Activated T-cell treated with anti-CD3 and anti-CD28 coated beads for 1 hour (primary cell): ENCODE measurements around the gene CCNL1.
"Not testable (repeated sequence)": the region's sequence is repeated elsewhere in the genome, so short reads cannot be mapped to it uniquely, and the experiment has no call there.

Experiments used
- DNase-seq: peaks from one replicate; pipeline ENCODE4 v3.0.0-alpha.2; 2020; ENCODE audit warnings: low read depth

CCNL1 gene

DNA sequence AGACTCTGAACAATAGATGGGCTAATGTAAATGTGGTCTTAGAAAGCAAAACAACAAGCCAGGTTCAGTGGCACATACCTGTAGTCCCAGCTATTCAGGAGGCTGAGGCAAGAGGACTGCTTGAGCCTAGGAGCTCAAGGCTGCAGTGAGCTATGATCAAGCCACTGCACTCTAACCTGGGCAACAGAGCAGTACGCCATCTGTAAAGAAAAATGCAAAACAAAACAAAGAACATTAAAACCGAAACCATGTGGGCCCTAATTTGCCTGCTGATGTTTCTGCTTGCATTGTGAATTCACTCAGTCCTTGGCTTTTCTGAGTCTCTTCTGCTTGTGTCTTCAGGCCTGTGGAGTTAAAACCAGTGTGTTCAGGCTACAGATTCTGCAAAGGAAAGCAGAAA, 56.7 kb downstream of the CCNL1 start:
- no peak for DNase-seq

DNA sequence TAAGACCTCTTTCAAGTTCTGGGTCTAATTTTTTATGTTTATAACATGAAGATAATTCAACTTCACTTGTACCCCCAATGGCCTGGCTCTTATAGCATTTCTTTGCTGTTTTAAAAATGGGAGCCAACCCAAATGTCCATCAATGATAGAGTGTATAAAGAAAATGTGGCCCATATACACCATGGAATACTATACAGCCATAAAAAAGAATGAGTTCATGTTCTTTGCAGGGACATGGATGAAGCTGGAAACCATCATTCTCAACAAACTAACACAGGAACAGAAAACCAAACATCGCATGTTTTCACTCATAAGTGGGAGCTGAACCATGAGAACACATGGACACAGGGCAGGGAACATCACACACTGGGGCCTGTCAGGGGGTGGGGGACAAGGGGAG, 57.4 kb downstream of the CCNL1 start:
- DNase-seq = not testable (repeated sequence)

DNA sequence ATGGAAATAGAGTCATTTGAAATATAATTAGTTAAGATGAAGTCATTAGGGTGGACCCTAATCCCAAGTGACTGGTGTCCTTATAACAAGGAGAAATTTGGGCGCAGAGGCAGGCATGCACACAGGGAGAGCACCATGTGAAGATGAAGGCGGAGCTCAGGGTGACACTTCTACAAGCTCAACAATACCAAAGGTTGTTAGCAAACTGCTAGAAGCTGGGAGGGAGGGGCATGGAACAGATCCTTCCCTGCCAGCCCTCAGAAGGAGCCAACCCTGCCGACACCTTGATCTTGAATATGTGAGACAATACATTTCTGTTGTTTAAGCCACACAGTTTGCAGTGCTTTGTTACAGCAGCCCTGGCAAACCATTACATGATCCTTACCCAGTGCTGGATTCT, 57.8 kb downstream of the CCNL1 start:
- no peak for DNase-seq

DNA sequence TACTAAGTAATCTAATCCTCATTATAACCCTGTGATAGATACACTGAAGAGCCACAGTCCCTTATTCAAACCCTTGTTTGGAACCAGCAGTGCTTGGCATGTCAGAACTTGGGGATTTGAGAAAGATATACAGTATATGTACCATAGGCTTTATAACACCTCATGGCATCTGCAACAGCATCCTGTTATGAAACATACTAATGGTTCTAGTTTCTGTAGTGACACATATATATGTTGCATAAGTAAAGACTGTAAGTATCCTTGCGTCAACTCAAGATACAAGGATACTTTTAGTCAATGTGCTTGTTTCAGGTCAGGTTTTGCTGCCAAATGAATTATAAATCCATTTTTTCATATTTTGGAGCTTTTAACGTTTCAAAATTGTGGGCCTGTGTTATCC, 58.5 kb downstream of the CCNL1 start:
- DNase-seq = no peak

DNA sequence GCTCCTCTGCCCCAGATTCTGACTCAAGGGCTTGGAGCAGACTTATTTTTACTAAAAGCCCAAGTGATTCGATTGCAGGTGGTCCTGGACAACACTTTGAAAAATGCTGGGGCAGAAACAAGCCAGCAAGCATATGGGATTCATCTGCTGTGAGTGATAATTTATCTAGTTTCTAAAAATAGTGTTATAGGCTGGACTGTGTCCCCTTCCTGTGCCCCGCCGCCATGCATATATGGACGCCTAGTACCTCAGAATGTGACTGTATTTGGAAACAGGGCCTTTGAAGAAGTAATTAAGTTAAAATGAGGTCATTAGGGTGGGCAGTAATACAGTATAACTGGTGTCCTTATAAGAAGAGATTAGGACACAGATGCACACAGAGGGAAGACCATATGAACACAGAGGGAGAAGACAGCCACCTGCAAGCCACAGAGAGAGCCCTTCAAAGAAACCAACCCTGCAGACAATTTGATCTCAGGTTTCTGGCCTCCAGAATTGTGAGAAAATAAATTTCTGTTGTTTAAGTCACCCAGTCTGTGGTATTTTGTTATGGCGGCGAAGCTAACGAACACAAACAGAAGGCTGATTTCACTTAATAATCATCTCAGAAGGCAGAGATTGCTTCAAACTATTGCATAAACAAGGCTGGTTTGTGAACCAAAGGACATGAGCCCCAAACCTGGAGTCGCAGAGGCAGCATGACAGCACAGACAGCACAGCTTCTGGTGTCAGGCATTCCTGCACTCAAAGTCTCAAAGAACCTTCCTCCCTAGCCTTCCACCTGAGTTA, 59.1 kb downstream of the CCNL1 start:
- no peak for DNase-seq

DNA sequence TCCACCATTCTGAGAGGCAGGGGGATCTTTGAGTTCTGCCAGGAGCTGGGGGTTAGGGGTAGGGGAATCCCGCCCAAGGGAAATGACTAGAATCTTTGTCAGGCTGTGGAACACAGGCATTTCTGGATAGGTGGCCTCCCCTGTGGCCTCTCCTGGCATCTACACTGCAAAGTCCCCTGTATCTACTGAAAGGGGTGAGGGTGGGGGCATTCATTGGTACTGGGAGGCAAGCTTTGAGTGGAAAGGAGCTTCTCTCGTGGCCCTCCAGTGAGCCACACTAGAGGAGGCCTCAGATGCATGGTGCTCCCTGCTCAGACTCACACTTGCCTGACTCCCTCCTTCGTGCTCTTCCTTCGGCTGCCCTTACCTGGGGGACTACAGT, 59.9 kb downstream of the CCNL1 start:
- DNase-seq = no peak

DNA sequence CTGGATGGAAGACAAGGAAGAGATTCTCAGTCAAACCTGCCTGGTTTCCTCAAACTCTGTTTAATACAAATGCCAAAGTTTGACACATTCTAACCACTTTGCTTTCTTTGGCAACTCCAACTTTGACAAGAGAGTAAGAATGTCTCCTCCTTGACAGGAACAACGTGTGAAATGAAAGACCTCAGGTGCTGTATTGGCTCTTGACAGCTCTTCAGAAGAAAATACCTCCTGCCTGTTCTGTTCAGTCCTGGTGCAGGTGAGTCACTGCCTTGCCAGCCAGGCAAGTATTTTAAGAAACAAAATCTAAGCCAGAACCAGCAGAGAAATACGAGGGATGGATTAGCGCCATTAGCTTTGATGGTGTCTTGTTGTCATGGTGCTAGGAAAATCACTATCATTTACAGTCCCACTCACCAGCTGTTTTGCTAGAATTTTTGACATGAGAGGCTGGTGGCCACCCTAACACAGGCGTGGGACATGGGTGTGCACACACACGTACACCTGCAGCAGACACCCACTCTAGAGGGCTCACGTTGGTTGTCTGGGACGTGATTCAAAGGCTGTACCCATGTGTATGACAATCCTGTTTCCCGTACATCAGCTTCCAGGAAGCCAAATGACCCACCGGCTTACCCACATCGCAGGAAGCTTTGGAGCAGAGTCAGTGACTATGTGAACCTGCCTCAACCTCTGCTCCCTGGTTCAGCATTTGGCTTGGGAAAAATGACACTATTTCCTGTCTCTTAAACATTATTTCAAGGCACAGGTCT, 60.4 kb downstream of the CCNL1 start:
- no peak for DNase-seq

DNA sequence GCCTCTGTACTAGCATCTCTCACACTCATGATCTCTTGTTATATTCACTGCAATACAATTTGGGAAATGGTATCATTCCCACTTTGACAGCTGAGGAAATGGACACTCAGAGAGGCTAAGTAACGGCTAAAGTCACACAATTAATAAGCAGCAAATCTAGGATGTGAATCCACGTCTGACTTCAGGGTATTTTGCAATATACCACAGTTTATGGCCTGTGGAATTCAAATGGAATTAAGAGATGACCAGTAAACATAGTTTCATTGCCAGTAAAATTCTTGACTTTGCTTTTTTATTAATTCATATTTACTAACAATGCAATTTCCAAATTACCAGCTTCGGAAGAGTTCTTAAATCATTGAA, 61.1 kb downstream of the CCNL1 start:
- no peak for DNase-seq

DNA sequence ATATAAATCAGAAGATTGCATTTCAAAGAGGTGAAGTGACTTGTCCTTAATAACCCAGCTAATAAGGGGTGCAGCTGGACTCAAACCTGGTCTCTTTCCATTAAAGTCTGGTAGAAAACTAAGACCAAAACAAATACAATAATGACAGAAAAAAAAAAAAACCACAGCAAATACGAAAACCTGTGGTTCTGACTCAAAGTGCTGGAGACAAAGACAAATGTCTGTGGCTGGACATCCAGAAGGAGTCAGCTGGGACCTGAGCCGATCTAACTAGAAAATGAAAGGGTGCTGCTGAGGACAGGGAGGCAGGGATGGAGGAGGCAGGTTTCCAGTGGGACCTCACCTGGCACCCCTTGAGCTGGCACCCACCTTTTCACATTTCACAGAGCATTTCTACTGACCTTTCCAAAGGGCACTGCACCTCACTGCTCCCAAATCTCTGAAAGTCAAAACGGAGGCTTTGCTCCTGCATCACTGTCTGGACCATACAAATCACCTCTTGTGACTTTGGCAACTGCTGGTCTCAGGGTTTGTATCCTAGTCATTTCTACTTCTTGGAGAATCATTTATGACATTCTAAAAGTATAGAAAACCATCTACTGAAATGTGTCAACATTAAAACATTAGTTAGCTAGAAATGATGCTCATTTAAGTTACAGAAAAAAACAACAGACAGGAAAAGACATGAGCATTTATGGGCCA, 61.7 kb downstream of the CCNL1 start:
- DNase-seq = no peak
